Dermis blood vessel endothelial cell (primary cell): Measurements from ENCODE around the gene PIK3R6. TPM values are rescaled to one million over a fixed set of nuclear protein-coding genes. Genes with fewer than 3 reads are reported as not detected.
A peak's percentile ranks its signal among the peaks of the same experiment; 100 is the strongest.

Source experiments
- DNase-seq: peaks from one replicate; pipeline ENCODE4 v3.0.0; 2010
- total RNA-seq: library from RNA; depleted of rRNA; stranded (reverse); fragments of >200 nt; gene quantifications from 2 replicates; pipeline ENCODE4 v1.2.3, GENCODE V29; 2014

The PIK3R6 gene, protein sequence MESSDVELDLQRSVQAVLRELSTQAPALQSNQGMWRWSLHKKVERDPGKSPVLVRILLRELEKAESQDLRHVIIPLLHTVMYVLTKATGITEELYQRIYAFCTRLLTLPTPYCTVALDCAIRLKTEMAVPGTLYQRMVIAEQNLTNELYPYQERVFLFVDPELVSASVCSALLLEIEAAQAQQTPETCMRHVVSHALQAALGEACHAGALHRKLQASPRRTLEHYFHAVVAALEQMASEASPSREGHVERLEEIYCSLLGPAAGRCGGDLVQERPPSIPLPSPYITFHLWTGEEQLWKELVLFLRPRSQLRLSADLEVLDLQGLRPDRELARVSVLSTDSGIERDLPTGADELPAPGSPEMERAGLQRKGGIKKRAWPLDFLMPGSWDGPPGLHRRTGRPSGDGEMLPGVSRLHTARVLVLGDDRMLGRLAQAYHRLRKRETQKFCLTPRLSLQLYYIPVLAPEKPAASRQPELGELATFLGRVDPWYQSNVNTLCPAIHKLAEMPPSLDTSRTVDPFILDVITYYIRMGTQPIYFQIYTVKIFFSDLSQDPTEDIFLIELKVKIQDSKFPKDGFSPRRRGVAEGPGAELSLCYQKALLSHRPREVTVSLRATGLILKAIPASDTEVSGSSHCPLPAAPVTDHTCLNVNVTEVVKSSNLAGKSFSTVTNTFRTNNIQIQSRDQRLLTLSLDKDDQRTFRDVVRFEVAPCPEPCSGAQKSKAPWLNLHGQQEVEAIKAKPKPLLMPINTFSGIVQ
- total RNA-seq, result not detected in 2 replicates

GRCh38 chr17:8867361-8867981 lies at the start of gene PIK3R6:
PIK3R6 (minus strand) TSS chr17:8867674; CDS start chr17:8849794, 17,880 bp downstream.
- no peak for DNase-seq

GRCh38 chr17:8916466-8916865 lies 49.0 kb upstream of the PIK3R6 start:
- DNase-seq, result no peak

- no peak for DNase-seq
These were observed 47.1 kb upstream of the PIK3R6 start for GRCh38 chr17:8914554-8914953.

- no peak for DNase-seq
These were observed 46.4 kb upstream of the PIK3R6 start for GRCh38 chr17:8913879-8914278.

- DNase-seq, result no peak
These were observed 45.6 kb upstream of the PIK3R6 start for GRCh38 chr17:8913091-8913490.

GRCh38 chr17:8912084-8912981 lies 44.9 kb upstream of the PIK3R6 start:
- no peak for DNase-seq

- DNase-seq, result no peak
These were observed 43.6 kb upstream of the PIK3R6 start for GRCh38 chr17:8910969-8911604.

DNA sequence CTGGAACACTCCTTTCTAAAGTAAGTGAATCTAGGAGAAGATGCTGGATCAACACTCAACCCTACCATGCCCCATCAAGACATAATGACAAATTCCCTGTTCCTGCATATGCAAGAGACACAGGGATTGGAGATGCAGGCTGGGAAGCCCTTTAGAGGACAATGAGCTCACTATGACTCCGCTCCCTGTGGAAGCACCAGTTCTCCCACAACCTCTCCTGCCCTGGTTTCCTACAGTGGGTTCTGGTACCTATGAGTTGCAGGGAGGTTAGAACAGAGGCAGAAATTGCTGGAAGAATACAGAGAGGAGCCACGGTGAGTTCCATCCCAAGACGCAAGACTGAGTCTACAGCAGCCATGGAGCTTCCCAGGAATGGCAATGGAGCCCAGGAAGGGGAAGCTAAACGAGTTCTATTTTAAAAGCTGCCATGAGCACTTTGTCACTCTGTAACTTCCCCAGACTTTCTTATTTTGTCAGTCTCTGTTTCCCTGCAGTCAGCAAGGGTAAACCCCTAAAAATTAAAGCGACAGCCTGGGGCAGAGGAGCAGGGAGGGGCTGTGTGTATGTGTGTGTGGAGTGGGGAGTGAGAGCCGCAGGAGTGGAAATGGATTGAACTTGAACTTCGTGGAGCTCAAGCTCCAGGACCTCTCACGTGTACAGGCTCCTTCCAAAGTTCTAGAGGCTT lies 42.3 kb upstream of the PIK3R6 start:
- DNase-seq, result no peak

GRCh38 chr17:8905331-8905730 lies 37.9 kb upstream of the PIK3R6 start:
- DNase-seq, result no peak

DNA sequence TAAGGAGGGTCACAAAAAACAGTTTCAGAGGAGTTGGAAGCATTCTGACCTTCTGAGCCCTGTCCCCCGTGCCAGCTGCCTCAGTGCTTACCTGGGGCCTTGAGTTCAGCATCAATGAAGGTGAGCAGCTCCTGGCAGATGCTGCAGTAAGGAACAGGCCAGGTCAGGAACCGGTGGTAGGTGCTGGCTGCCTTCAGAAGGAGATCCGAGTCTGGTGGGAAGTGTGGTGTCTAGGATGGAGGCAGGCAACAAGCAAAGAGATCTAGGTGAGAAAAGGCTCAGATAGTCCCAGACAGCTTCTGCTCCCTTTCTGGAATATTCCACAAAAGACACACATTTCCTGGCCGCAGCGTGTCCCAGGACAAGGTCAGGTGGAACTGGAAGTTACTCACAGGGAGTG lies 37.2 kb upstream of the PIK3R6 start:
- no peak for DNase-seq

DNA sequence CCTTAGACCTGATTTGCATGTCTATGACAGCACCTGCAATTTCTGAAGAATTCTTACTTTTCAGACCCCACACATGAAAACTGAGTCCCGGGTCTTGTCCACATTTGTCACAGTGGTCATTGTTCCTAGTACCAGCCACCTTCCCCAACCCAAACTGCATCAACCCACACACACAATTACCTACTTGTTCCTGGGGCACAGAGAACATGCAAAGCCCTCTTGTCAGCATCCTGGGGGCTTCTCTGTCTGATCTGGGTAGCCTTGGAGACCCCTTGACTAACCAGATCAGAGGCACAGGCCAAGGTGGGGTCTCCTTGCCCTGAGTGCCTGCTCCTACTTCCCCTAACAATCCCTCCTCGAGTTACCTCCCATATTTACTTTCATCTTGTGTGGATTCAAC lies 36.7 kb upstream of the PIK3R6 start:
- DNase-seq, result no peak

DNA sequence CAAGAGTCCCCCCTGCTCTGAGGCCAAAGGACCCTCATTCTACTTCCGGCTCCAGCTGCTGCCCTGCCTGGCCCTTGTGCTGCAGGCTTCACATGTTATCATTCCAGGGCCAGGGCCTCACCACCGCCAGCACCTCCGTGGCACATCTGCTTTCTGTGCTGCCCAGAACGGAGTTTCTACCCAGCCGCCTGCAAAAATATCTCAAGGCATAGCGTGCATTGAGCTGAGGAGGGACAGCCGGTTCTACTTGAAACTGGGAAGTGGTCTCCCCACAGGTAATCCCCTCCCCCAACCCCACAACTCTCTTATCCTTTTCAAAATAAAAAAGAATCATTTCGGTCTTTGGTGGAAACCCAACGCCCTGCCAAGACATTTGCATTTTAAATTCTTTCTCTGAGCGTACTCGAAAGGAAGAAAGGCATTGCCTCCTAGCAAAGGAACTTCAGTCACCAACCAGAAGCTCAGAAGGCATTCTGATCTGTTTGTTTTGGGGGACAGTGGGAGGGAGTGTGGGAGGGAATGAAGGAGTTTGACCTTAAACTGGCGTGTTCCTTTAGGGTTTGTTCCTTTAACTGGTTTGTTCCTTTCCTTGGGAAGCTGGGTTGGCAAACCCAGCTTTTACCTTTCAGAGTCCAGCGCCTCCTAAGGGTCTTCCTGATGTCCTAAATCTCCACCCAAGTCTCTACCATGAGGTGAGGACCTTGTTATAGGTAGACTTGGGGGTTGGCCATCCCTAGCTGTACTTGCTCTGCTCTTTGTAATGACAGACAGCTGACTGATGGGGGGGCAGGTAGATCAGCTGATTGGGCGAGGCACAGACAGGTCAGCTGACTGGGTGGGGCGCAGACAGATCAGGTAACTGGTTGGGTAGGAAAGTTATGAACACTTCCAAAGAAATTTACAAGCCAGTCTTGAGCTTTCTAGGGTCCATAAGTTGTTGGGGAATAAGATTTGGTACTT lies 33.4 kb upstream of the PIK3R6 start:
- no peak for DNase-seq

- no peak for DNase-seq
These were observed 32.7 kb upstream of the PIK3R6 start for GRCh38 chr17:8900207-8900606.

DNA sequence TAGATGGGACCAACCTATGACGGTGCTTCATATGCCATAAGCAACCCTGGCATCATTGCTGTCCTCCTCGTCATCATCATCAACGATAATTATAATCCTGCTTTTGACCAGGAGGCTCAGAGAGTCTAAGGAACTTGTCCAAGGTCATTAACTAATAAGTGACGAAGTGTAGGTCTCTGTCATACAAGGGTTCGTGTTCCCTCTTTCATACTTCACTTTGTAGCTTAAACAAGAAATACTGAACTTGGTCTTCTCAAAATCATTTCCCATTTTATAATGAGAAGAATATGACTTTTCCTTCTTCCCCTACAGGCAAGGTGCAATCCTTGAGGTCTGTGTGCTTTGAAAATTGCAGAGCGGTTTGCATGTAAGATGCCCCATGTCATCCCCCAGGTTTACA lies 31.2 kb upstream of the PIK3R6 start:
- no peak for DNase-seq

GRCh38 chr17:8898126-8898525 lies 30.7 kb upstream of the PIK3R6 start:
- no peak for DNase-seq

DNA sequence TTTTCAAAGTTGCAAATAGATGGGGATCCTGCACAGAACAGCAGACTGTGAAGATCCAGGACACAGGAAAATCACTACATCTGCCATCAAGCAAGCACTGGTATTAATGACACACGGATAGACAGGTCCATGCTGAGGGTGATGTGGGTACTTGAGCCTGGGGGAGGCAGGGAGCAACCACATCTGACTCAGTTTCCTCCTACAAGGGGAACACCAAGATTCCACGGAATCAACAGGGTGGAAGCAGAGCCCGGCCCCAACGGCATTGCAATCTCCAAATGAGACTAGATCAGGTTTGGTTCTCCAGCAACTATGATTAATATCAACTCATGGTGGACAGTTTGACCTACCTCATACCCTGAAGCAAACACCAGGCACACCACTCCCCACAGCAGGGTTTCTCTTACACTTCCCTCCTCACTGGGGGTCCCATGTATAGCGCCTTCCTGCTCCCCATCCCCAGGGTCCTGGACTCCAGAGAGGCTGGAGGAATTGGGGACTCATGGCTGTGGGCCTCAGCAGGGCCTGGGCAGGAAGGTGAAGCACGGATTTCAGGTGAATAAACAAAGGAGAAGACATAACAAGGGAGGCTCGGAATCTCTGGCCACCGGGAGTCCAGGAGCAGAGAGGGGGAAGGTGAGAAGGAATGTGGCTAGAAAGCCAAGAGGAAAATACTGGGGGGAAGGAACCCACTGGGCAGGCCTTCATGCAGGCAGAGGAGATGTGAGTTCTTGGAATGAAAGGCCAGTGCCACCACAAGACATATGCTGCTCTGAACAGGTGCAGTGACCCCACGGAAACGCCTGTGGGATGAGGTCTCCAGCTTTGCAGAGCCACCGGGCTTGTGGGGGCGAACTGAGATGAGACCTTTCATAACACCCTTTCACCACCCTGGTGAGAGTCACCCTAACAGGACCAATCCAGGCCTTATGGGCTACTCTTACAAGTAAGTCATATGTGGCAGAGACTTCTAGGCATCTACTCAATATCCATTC lies 29.5 kb upstream of the PIK3R6 start:
- DNase-seq, result no peak

DNA sequence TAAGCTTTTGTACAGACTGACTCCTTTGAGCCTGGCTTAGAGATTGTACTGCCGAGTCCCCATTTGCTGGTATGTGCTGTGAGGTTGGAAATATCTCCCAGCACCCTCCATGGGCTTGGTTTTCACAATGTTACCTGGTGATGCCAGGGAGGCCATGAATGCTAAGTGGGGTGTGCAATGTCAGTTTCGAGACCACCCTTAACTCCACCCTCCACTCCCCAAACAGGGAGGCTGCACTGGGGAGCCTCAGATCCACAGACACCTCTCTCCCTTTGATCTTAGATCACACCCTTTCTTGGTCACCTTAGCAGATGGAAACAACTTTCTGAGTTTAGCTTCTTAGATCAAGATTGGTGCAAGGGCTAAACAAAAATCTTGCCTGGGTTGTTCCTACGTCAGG lies 28.6 kb upstream of the PIK3R6 start:
- no peak for DNase-seq

DNA sequence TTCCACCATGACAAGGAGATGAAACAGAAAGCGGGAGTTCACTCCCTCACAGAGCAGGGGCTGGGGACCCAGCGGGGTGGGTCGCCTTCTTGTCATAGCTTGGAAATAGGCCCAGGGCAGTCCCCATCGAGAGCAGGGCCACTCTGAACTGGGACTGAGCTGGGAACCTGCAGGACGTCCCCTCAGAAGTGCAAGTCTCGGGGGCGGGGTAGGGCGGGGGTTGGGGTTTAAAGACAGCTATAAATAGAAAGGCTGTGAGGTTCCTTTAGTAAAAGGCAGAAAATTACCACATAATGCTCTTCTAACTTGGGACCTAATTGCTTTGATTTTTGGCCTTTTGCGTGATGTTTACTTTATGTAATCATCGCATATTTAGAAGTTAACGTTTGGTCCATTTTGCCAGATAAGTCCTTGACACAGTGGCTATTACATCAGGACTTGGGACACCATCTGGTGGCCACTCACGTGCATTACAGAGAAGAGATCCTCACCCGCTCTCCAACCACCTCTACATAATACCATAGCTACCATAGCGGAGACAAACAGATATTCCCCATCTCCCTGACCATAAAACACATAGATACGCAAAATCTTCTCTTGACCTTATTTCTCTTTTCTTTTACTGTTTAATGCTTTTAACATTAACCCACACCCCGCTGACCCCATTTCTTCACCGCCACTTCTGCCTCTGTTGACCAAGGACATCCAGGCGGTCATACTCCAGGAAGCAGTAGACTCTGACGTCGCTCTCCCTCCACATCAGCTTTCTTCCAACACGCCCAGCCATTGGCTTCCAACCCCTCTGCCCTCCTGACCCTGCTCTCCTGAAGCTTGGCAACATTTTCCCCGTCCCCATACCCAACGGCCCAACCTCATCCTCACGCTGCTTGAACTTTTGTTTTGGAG lies 27.5 kb upstream of the PIK3R6 start:
- DNase-seq, result peak; percentile 79
